Lung (tissue), 12 donors: ENCODE results near the gene NACAD. TPM values are rescaled to one million over a fixed set of nuclear protein-coding genes. Genes with fewer than 3 reads are reported as not detected.

Experiments
- ATAC-seq: fragments of 200-7000 bp; cut with Tn5 transposase; one replicate; pipeline ENCODE4 v1.9.1; 2020; ENCODE audit warnings: moderate number of reproducible peaks; ENCODE audit not compliant: insufficient read depth, low FRiP score
- DNase-seq, 3 donors: peaks; one replicate each; pipeline ENCODE4 v3.0.0-alpha.2; 2013 to 2017
- H3K27ac ChIP-seq, 2 donors: one replicate each; pipeline ENCODE4 v1.5.1; 2013; ENCODE audit warnings: mild to moderate bottlenecking in 2 of 2, moderate library complexity in 2 of 2, control low read depth in 1 of 2, inconsistent platforms in 1 of 2, low read depth in 1 of 2, low read length in 1 of 2
- H3K27me3 ChIP-seq, 3 donors: one replicate each; pipeline ENCODE4 v1.5.1; 2013; ENCODE audit warnings: low read length in 2 of 3; ENCODE audit not compliant: control insufficient read depth in 3 of 3, insufficient read depth in 3 of 3
- H3K36me3 ChIP-seq, 4 donors: one replicate each; pipeline ENCODE4 v1.5.1; 2013; ENCODE audit warnings: low read length in 4 of 4, mild to moderate bottlenecking in 1 of 4, moderate library complexity in 1 of 4; ENCODE audit not compliant: control insufficient read depth in 4 of 4, insufficient read depth in 4 of 4
- H3K4me1 ChIP-seq, 5 donors: one replicate each; pipeline ENCODE4 v1.5.1; 2013; ENCODE audit warnings: low read length in 5 of 5, mild to moderate bottlenecking in 2 of 5, moderate library complexity in 1 of 5; ENCODE audit not compliant: control insufficient read depth in 5 of 5, insufficient read depth in 5 of 5
- H3K4me3 ChIP-seq: one replicate; pipeline ENCODE4 v1.5.1; 2013; ENCODE audit warnings: mild to moderate bottlenecking, control low read depth, moderate library complexity
- H3K9ac ChIP-seq, 2 donors: one replicate each; pipeline ENCODE4 v1.5.1; 2013; ENCODE audit warnings: low read length in 2 of 2, control low read depth in 1 of 2; ENCODE audit not compliant: insufficient read depth in 1 of 2
- H3K9me3 ChIP-seq, 4 donors: one replicate each; pipeline ENCODE4 v1.5.1; 2013; ENCODE audit warnings: low read length in 3 of 4, mild to moderate bottlenecking in 1 of 4, moderate library complexity in 1 of 4; ENCODE audit not compliant: control insufficient read depth in 4 of 4, insufficient read depth in 3 of 4
- CTCF ChIP-seq: IDR thresholded peaks from 2 replicates; pipeline ENCODE4 v1.5.1; 2012; ENCODE audit warnings: mild to moderate bottlenecking; ENCODE audit errors: control extremely low read depth, extremely low read depth
- WGBS, 2 donors: extraction: QIAGEN DNeasy Blood & Tissue Kit; methylation state at CpG; one replicate each; pipeline ENCODE4 v1.1.7; 2013; 5-methylcytosine and 5-hydroxymethylcytosine counted together
- polyA plus RNA-seq, 2 donors: library from polyadenylated mRNA; stranded (reverse); fragments of 200-250 nt; gene quantifications; one replicate each; pipeline ENCODE4 v1.2.1, GENCODE V29; 2013
- total RNA-seq, 2 donors: library from RNA; depleted of rRNA in 1 of 2; stranded (reverse); fragments of >200 nt in 1 of 2; gene quantifications; one replicate each; pipeline ENCODE4 v1.2.1, GENCODE V29; 2014 to 2021
- donor health status: control.
- donor health status: control.
- donor health status: Bipolar disorder and iron deficiency.
- donor health status: healthy.
- donor health status: DM: yes; HTN: yes; CAD: no.

The NACAD gene
- total and polyA plus RNA-seq, 4 donors = 0.85 to 3.7 (median 1.7) TPM

- Histone ChIP-seq H3K9ac (no peak overlapping the region), H3K36me3 (peaks cover 31 to 67% (median 44%) of the 10 kb centered on the region in 4 donors), H3K4me3 (no peak overlapping the region), H3K27me3 (no peaks in the 10 kb centered on the region), H3K27ac (no peak overlapping the region), H3K4me1 (no peaks in the 10 kb centered on the region), H3K9me3 (no peaks in the 10 kb centered on the region)
- DNase-seq (peak in 1 of 3 donors; percentile 10), ATAC-seq (no peak)
- WGBS, 2 donors = 95% methylated on average over 13 of the region's 13 CpGs
- TF ChIP-seq CTCF = no peak
These were observed 12.2 kb upstream of the NACAD start for GRCh38 chr7:45100761-45101480.

- Histone ChIP-seq H3K27ac (no peak overlapping the region), H3K9me3 (no peaks in the 10 kb centered on the region), H3K4me3 (no peak overlapping the region), H3K9ac (no peak overlapping the region), H3K4me1 (no peaks in the 10 kb centered on the region), H3K36me3 (peaks cover 23 to 59% (median 38%) of the 10 kb centered on the region in 4 donors), H3K27me3 (no peaks in the 10 kb centered on the region)
- no peak for TF ChIP-seq CTCF
- DNase-seq (no peak), ATAC-seq (no peak)
- WGBS, 2 donors = 94 to 95% methylated on average over 16 of the region's 16 CpGs
These were observed 11.4 kb upstream of the NACAD start for GRCh38 chr7:45099891-45100760.

GRCh38 chr7:45098983-45099839 lies 10.4 kb upstream of the NACAD start:
- H3K36me3 ChIP-seq = peaks cover 16 to 51% (median 29%) of the 10 kb centered on the region in 4 donors
- H3K9me3 ChIP-seq = no peaks in the 10 kb centered on the region
- TF ChIP-seq CTCF = no peak
- no peak overlapping the region for H3K9ac ChIP-seq
- no peak overlapping the region for H3K27ac ChIP-seq
- ATAC-seq (no peak), DNase-seq (no peak)
- H3K4me1 ChIP-seq = no peaks in the 10 kb centered on the region
- WGBS, 2 donors = 92 to 98% methylated on average over 10 of the region's 10 CpGs
- no peaks in the 10 kb centered on the region for H3K27me3 ChIP-seq
- no peak overlapping the region for H3K4me3 ChIP-seq
